NCI-H146 treated with DMSO at 0.1 percent for 48 hours (cell line): Measurements from ENCODE around the gene DDX39B.

ENCODE experiments used
- DNase-seq: peaks from one replicate; lab custom pipeline; 2025; ENCODE audit not compliant: unreplicated experiment; lab: John Stamatoyannopoulos, UW

The DDX39B gene

DNA sequence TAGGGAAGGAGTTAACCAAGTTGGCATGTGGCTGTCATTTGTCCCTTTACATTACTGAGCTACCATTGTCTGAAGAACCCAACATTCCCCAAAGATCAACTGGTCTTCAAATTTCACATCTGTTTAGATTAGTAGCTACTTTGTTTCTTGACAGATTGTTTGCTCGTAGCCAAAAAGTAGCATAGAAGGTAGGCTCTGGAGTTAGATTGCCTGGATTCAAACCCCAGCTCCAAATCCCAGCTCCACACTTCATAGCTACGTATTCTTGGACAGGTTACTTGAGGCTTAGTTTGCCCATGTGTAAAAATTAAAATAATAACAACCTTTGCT is 6.7 kb upstream of the DDX39B start:
- DNase-seq = no peak

DNA sequence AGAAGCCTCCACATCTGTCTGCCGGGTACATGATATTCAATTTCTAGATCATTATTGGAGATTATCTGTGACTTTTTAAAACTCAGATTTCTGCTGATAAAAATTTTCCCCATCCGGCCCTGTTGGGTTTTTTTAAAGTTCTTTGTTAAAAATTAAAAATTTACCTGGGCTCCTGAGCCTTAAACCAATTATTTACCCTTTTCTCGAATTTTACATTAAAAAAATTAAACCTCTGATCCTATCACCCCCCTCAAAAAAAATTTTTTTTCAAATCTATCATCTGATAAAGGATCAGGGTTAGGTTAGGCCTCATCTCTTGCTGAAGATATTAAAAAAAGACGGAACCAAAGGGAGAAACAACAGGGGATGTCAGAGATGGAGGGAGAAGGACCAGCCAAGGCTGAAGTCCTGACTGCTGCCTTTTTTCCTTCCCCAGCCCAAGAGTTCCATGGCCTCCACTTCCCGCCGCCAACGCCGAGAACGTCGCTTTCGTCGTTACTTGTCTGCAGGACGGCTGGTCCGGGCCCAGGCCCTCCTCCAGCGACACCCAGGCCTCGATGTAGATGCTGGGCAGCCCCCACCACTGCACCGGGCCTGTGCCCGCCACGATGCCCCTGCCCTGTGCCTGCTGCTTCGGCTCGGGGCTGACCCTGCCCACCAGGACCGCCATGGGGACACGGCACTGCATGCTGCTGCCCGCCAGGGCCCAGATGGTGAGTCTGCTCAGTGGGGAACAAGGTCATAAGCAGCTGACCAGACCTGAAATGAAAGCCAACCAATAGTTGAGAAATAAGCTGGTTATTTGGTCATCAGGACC is 6.1 kb upstream of the DDX39B start:
- DNase-seq = no peak

DNA sequence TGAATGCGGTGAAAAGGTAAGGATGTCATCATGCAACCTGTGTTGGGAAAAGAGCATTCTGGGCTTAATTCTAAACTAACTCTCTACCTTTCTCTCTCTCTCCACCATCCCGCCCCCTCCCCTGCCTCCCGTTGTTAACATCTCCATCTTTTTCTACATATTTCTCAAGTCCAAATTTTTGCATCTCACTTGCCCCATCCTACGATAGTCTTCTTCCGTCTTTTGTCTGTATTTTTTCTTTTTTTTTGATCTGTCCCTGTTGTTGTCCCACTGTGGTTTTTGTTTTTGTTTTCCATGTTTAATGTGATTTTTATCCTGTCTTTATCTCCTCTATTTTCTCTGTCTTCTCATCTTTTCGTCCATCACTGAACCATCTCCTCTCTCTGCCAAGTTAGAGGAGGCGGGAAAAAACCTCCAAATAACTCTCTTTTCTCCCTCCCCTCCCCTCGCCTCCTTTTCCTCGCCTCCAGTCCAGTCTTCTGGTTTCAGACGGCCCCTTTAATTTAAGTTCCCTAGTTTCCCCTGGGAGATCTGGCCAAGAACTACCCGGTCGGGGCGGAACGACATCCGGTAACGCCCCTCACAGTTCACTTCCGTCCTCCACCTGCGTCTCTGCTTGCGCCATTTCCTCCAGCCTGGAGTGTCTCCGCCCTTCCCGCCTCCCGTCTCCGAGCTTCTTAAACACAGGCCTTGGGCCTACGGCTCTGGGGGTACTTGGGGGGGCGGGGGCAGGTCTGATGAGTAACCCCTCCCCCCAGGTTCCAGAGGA is 5.3 kb upstream of the DDX39B start, which contains the start of gene NFKBIL1:
Gene NFKBIL1 (plus strand): TSS at position 651 of the 769 bp plus-strand sequence. CDS start 87 bp downstream, at position 738.
- peak; percentile 93 for DNase-seq

DNA sequence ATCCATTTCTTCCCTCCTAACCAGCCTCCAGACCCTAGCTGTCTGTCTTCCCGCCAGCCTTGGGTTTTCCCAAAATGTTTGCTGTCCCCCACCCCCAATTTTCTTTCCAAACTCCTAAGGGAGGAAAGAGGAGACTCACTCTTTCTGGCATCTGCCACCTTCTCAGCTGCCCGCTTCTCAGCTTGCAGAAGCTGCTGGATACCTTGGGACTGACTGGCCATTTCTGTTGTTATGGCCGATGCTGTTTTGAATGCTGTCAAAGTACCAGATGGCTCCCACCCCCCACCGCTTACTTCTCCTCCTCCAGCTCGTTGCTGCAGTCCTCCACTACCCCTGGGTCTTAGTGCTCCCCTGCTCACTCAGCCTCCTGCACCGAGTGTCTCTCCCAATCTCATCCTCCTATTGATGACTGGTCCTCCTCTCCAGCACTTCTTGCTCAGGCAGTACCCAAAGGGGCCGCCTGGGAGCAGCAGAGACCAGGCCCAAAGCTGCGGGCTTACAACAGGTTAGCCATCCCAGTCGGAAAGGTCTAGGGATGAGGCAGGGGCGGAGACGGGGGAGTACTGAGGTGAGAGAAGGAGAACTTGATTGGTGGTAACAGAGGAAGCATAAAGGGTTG is 4.6 kb upstream of the DDX39B start, which contains the start of gene ATP6V1G2:
Gene ATP6V1G2 (minus strand): TSS at position 270 of the 619 bp plus-strand sequence. CDS start 49 bp downstream, at position 221.
- DNase-seq = peak; percentile 96

DNA sequence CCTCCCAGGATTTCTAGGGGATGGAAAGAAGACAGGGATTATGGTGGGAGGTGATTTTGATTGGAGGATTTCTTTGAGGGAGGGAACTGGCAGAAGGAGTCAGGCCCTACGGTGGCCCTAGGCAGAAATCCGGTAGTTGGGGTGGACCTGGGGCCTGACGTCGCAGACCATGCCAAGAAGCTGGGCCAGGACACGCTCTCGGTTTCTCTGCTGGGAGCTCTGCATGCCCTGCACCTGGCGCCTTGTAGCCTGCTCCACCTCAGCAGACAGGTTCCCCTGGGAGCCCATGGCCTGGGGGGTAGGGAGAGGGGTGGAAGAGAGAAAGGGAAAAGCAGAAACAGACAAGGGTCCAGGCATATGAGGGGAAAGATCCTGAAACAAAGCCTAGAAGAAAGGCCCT is 3.5 kb upstream of the DDX39B start:
- DNase-seq = no peak

DNA sequence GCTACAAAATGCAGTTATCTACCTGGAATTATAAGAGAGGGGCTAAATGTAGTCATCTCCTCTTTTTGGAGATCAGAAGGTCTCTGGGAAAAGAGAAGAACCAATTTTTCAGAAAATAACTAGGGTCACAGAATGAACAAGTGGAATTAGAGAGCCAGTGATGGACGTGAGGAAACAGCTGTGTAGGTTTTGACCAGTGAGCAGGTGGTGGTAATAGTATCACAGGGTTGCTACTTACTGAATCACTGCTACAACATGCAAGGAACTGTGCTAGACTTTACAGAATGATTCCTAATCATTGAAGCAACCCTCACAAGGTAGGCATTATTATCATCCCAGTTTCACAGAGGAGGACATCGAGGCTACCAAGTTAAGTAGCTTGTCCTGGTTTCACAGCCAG is 2.9 kb upstream of the DDX39B start:
- DNase-seq = no peak

DNA sequence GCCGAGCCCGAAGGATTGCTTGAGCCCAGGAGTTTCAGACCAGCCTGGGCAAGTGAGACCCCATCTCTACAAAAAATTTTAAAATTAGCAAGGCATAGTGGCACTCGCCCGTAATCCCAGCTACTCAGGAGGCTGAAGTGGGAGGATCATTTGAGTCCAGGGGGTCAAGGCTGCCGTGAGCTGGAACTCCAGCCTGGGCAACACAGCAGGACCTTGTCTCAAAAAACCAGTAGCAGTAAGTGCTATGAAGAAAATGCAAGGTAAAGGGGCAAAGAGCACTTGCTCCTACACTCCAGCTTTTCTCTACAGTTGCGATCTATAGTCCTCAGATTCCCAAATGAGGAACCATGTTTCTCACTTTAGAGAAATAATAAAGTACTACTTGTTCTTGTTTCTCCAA is 1.8 kb upstream of the DDX39B start:
- DNase-seq = no peak

DNA sequence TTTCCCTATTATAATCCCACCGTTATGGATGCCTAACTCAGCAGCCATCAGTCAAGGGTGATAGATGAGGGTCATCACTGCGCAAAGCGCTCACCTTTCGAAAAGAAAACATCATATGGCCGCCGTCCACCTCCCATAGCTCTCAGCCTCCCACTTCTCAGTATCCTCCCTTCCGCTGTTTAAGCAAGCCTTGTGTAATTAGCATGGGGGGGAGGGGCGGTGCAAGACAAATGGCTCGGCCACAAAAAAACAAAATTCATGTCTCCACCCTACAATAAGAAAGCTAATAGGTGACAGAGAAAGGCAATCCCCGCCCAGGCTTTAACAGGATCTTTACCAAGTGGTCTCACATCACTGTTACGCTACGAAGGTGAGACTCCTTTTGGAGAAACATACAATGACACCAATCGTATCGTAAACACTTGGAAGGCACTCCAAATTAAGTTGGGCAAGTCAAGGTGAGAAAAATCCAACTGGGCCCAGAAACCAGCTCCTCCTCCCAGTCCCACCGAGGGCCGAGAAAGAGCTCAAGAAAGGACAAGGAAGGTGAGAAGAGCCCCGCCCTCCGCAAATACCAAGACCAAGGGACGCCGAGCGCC is 645 bp downstream of the DDX39B start:
- DNase-seq = peak; percentile 57

DNA sequence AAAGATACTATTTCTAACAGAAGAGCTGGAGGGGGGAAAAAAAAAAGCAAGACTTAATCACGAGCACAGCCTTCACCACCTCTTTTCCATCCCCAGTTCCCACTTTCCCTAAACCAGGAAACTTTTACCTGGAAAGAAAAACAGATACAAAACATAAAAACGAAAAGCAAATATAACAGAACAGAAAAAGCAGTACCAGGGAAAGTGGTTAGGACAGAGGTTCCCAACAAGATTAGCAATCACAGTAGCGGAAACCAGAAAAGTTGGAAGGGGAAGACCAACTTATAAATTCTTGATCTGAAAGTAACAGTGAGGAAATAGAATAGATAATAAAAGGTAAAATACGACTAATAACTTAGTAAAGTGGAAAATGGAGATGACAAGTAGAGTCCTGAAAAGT is 1.2 kb downstream of the DDX39B start:
- DNase-seq = no peak

DNA sequence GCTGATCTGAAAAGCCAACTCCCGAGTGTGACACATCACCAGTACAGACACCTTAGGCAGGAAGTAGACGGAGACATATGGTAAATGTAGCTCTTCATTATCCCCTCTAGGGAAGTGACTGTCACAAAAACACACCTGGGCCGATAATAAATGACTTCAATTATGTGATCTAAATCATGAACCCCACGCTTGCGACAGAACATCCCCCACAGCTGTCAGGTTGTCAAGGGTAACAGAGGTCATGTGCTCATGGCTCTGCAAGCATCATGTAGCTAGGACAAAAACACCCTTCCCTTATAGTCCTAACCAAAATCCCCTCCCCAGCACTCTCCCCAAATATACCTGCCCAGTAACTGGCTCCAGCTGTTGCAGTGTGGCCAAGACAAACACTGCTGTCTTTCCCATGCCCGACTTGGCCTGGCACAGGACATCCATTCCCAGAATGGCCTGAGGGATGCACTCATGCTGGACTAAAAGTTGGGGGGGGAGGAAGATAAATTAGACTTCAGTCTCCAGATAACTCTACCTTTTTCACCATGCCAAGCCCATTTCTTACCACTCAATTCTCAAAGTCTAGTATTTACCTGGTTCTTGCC is 2.9 kb downstream of the DDX39B start:
- no peak for DNase-seq

DNA sequence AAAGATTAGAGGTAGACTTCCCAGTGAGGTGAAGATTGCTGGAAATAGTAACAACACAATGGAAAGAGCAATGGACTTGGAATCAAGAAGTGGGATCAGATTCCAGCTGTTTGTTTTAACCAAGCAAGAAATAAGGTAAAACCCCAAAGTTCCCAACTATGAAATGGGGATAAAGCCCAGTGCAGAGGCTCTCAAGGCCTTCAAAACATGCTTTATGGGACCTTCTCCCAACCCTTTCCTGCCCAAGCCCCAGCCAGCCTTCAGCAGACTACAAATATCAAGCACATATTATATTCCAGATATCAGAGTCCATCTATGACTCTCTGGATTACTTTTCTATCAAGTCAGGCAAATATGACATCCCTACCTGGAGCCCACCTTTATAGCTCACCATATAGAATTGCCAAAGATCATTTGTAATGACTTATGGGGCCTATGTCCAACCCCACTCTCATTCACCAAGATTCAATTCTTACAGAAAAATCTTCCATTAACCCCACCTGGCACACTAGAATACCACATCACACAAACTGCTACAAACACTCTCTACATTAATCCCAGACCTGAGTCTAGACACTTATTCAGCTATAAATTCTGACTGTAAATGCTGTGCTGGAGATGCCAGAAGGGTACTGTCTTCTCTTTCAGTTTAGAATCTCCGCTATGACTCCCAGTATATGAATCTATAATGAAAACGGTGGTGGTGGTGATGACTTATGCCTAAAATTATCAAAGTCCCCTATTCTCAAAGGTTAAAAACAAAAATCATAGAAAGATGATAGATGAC is 6.1 kb downstream of the DDX39B start:
- no peak for DNase-seq

DNA sequence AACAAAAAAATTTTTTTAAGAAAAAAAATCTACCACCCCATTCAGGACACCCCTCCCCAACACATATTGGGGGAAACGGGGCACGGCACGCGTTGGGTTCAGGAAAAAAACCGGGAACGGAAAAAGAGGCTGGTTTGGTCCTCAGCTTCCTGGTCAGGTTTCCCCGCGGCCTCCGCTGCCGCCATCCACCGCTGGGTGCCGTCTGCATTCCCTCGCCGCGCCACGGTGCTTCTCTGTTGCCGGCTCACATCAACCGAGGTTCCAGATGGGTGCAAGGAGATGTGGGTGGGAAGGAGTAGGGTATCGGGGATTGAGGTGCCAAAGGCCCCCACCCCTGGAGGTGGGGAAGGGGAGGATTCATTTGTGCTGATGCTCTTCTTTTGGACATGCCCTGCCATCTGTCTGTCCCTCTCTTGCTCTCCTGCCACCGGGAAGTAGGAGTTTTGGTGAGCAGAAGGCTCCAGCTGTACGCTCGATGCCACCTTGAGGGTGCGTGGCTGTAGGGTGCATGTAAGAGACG is 7.2 kb downstream of the DDX39B start:
- DNase-seq = no peak

DNA sequence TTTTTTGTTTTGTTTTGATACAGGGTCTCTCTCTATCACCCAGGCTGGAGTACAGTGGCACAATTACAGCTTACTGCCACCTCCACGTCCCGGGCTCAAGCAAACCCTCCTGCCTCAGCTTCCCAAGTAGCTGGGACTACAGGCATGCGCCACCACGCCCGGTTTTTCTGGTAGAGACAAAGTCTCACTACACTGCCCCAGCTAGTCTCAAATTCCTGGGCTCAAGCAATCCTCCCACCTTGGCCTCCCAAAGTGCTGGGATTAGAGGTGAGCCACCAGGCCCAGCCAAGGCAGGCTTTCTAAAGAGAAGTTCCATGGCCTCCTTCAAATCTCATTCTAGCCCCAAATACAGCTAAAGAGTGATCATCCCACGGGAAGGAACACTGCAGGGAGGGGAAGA is 7.8 kb downstream of the DDX39B start:
- no peak for DNase-seq

DNA sequence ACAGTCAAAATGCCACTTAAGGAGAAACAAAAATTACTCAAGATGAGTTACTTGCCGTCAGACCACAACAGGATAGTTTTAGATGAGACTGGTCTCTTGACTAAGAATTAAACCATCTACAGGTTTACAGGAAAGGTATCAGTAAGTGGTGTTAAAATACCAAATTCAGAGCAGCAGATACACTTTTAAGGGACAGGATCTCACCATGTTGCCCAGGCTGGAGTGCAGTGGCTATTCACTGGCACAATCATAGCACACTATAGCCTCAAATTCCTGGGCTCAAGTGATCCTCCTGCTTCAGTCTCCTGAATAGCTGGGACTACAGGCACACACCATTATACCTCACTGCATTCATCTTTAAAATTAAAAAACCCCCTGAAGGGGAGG is 8.4 kb downstream of the DDX39B start:
- DNase-seq = no peak

DNA sequence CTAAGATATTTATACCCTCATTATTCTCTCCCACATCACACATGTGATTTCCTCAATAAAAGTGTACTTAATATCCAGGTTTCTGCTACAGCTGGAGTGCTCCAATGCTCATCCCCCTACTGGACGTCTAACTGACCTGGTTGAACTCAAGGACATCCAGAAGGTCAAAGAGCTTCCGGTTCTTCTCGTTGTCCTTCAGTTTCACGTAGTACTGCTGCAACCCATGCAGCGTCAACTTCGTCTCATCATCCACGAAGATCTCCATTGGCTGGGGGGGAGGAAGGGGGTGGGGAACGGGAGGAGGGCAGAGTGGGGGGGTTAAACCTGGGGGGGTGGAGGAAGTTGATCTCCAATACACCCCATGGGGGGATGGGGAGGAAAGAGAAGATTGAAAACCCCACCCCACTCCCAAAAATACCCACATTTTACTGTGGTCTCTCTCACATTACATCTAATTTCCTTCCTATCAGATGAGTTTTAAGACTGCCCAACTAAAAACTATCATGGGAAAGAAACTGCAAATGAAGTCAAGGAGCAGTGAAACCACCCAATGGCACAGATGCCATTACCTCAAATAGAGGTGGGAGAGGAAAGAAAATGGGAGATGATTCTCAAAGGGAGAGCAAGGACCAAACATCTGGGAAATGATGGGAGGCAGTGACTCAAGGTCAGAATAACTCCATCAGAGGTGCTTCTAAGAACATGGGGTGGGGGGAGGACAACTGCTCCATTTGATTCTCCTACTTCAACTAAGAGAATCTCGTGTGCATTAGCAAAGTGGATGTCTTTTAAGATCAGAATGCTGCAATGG is 9.0 kb downstream of the DDX39B start:
- no peak for DNase-seq

DNA sequence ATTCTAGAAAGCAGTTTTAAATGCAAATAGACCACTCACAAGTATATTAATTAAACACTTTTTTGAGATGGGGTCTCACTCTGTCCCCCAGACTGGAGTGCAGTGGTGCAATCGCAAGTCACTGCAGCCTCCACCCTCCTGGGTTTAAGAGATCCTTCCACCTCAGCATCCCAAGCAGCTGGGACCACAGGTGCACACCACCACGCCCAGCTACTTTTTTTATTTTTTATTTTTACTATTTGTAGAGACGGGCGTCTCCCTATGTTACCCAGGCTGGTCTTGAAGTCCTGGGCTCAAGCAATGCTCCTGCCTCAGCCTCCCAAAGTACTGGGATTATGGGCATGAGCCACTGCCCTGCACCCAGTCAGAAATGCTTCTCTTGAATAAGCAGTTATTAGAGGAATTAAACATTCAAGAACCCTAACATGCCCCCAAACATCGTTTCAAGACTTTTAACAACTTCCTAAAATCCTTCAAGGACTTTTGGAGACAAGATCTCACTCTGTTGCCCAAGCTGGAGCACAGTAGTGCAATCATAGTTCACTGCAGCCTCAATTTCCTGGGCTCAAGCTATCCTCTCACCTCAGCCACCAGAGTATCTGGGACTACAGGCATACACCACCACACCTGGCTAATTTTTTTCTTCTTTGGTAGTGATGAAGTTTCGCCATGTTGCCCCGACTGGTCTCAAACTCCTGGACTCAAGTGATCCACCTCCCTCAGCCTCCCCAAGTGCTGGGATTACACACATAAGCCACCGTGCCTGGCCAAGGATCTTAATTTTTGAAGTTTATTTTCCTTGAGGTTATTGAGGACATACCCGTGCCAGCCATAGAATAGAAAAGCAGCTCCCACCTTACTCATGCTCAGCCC is 9.8 kb downstream of the DDX39B start:
- no peak for DNase-seq

DNA sequence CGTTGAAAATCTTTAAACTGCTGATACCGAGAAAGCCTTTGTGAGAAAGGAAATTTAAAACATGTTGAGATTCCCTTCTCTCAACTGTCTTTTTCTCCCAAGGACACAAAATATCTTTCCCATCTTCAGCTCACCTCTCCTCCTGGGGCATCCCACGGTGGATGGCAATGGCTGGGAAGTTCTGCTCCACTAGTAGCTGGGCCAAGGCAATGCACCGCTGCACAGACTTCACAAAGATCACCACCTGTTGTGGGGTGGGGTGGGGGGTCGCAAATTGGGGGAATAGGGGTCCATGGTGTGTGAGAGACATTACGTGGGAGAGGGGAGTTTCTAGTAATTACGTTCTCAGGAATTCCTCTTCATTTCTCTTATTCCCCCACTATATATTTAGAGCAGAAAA is 10.6 kb downstream of the DDX39B start:
- no peak for DNase-seq

DNA sequence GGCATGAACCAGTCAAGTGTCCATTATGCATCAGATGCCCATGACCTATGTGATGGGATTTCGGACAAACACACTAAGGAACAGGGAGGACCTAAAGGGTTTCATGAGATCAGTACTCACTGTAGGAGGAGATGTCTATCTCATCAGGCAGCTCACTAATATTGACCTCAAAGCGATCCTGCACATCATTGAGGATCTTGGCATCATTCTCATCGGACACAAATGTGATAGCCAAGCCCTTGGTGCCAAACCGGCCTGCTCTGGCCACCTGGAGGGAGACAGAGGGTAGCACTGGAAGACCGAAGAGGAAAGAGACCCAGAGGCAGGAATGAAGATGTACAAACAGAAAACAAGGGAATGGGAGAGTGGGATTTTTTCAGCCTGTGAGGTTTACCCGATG is 11.1 kb downstream of the DDX39B start:
- no peak for DNase-seq
